Tibial nerve (tissue), 3 donors: ENCODE results near the gene STK31.
"Not testable (repeated sequence)": the region's sequence is repeated elsewhere in the genome, so short reads cannot be mapped to it uniquely, and the experiment has no call there.

Experiments
- POLR2A ChIP-seq, 2 donors: fragments of 450-650 bp; IDR thresholded peaks; one replicate each; pipeline ENCODE4 v1.6.1; 2017; ENCODE audit warnings: antibody characterized with exemption in 2 of 2, mild to moderate bottlenecking in 2 of 2, moderate library complexity in 2 of 2
- TF ChIP-seq, protein P1 (sequence below), 5 experiments: fragments of 200-600 bp in 3 of 5; fragments of 450-650 bp in 2 of 5; sonication (generic) in 3 of 5; IDR thresholded peaks; one replicate each; pipeline ENCODE4 v1.5.1; 2016 to 2019; ENCODE audit warnings: antibody characterized with exemption in 5 of 5, mild to moderate bottlenecking in 3 of 5, moderate library complexity in 2 of 5

DNA sequence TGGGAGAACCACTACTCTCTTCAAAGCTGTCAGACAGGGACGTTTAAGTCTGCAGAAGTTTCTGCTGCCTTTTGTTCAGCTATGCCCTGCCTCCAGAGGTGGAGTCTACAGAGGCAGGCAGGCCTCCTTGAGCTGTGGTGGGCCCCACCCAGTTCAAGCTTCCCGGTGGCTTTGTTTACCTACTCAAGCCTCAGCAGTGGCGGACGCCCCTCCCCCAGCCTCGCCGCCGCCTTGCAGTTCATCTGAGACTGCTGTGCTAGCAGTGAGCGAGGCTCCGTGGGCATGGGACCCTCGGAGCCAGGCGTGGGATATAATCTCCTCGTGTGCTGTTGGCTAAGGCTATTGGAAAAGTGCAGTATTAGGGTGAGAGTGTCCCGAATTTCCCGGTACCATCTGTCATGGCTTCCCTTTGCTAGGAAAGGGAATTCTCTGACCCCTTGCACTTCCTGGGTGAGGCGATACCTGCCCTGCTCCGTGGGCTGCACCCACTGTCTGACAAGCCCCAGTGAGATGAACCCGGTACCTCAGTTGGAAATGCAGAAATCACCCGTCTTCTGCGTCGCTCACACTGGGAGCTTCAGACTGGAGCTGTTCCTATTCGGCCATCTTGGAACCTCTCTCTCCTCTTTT, 12.7 kb downstream of the STK31 start:
- TF ChIP-seq, protein P1, sequence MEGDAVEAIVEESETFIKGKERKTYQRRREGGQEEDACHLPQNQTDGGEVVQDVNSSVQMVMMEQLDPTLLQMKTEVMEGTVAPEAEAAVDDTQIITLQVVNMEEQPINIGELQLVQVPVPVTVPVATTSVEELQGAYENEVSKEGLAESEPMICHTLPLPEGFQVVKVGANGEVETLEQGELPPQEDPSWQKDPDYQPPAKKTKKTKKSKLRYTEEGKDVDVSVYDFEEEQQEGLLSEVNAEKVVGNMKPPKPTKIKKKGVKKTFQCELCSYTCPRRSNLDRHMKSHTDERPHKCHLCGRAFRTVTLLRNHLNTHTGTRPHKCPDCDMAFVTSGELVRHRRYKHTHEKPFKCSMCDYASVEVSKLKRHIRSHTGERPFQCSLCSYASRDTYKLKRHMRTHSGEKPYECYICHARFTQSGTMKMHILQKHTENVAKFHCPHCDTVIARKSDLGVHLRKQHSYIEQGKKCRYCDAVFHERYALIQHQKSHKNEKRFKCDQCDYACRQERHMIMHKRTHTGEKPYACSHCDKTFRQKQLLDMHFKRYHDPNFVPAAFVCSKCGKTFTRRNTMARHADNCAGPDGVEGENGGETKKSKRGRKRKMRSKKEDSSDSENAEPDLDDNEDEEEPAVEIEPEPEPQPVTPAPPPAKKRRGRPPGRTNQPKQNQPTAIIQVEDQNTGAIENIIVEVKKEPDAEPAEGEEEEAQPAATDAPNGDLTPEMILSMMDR (IDR thresholded peaks at IDR 0.05), result not testable (repeated sequence)
- TF ChIP-seq POLR2A (IDR thresholded peaks at IDR 0.05), result not testable (repeated sequence)
